GM18505 (cell line): ENCODE results near the gene BHLHA15.
A peak's percentile ranks its signal among the peaks of the same experiment; 100 is the strongest.

Experiments used
- ATAC-seq: cut with Tn5 transposase; IDR thresholded peaks from one replicate; pipeline ENCODE4 v1.9.1; 2021; ENCODE audit not compliant: unreplicated experiment
- POLR2A ChIP-seq: IDR thresholded peaks from 4 replicates; pipeline ENCODE4 v1.6.1; 2011; ENCODE audit warnings: borderline replicate concordance; ENCODE audit not compliant: insufficient read depth, insufficient read length; ENCODE audit errors: extremely low read depth

BHLHA15 gene

DNA sequence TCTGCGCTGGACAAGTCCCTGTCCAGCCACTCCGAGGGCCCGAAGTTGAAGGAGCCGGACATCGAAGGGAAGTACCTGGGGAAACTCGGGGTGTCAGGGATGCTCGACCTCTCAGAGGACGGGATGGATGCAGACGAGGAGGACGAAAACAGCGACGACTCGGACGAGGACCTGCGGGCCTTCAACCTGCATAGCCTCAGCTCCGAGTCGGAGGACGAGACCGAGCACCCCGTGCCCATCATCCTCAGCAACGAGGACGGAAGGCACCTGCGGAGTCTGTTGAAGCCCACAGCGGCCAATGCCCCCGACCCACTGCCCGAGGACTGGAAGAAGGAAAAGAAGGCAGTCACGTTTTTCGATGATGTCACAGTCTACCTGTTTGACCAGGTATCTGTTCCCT lies 17.1 kb upstream of the BHLHA15 start:
- no peak for TF ChIP-seq POLR2A
- ATAC-seq: no peak

DNA sequence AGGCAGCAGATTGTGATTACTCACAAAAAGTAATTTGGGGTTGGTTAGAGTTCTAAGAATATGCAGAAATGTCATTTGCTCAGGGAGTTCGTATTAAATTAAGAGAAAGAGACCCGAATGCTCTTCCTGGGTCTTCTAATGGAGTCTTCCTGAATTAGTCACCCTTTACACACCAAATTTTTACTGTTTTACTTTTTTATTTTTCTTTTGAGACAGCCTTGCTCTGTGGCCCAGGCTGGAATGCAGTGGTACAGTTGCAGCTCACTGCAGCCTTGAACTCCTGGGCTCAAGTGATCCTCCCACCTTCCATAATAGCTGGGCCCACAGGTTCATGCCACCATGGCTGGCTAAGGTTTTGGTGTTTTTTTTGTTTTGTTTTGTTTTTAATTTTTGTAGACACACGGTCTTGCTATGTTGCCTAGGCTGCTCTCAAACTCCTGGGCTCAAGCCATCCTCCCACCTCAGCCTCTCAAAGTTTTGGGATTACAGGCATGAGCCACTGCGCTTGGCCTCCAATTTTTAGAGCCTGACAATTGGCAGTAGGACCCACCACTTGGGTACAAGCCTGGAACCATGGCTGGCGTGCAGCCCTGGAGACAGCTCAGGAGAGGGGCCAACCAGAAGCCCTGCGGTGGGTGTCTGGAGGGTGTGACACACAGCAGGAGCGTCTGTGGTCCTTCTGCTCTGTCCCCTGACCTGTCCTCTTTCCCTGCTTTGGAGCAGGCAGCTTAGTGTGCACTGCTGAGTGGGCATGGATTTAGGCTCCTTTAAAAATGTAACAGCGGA lies 16.4 kb upstream of the BHLHA15 start:
- TF ChIP-seq POLR2A: no peak
- ATAC-seq: no peak

DNA sequence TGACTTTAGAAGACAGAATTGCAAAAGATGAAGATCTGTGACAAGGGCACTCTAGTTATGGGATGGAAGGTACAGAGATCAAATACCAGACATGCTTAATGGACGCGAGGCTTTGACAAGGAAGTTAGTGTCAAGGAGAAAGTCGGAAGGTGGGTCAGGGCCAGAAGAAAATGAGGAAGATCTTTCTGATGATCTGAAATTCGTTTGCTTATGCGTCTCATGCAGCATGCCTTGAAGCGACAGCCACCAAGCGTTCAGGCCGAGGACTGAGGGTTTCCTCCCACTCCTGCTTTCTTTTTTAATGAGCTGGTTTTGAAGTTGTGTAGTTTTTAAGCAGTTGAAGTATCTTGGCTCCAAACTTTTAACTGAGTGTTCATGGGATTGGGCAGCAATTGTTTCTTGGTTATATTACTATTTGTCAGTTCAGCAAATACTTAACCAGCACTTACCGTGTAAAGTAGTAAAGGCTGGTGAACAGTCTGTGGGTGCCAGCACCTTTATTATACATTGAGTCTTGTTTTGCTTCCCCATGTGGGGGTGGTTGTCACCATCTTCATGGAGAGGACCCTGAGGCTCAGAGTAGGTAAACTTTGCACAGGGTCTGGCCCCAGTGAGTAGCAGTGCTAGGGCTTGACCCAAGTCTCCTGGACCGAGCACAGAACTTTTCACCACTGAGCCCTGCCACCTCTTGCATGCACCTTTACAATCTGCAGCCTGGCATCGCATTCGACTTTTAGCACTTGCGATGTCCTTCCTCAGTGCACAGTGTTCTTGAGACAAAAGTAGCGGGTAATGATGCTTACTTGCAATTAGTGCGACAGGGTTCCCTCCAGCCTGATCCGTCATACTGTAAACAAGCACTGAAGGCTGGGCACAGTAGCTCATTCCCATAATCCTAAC lies 14.3 kb upstream of the BHLHA15 start:
- TF ChIP-seq POLR2A: no peak
- ATAC-seq: no peak

DNA sequence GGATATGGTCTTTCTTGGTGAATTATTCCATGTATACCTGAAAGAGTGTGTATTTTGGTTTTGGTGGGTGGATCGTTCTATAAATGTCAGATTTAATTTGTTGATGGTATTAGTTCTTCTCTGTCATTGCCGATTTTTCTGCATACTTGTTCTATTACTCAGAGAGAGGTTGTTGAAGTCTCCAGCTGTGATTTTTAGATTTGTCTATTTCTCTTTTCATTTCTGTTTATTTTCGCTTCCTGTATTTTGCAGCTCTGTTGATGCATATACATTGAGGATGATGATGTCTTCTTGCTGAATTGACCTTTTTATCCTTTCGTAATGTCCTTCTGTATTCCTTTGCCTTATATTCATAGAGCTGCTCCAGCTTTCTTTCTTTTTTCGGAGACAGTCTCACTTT lies 12.1 kb upstream of the BHLHA15 start:
- no peak for TF ChIP-seq POLR2A
- ATAC-seq: no peak

DNA sequence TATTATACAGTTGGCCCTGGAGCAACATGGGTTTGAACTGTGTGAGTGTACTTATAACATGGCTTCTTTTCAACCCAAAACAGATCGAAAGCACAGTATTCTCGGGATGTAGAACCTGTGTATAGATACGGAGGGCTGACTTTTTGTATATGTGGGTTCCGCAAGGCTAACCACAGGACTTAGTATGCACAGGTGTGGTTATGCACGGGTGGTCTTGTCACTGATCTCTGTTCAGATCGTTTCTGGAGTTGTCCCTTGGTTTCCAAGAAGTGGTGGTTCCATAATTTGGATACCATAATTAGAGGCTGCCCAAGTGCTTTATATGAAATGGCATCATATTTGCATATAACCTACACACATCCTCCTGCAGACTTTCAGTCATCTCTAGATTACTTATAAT lies 10.9 kb upstream of the BHLHA15 start:
- peak; percentile 45 for ATAC-seq
- no peak for TF ChIP-seq POLR2A

DNA sequence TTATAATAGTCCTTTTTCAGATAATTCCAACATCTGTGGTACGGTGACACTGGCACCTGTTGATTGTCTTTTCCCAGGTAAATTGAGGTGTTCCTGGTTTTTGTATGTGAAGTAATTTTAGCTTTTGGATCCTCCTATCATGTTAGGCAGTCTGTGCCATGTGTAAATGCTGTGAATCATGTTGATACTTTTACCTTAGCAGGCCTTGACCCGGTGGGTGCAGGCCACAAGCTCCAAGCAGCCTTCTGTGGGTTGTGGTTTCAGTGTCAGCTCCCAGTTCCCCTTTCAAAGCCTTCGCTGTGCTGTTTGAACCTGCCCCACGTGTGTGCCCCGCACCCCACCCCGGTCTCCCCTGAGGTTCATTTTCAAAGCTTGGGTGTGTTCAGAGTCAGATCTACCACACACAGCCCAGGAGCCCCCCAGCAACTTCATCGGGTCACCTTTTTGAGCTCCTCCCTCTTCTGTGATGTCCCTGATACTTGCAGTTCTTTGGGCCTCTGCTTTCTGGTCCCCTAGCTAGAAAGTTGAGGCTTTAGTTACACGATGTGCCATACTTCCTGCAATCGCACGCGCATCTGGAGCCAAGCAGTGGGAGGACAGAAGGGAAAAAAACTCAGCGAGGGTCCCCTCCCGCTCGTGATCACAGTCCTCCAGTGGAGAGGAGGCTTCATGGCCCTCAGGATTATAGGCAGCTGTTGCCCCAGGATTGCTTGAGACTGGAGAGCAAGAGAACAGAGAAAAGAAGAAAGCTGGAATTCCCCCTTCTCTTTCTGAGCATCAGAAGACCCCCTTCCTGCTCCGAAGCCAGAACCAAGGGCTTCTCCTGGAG lies 8.7 kb upstream of the BHLHA15 start:
- ATAC-seq: peak; percentile 85
- TF ChIP-seq POLR2A: no peak

DNA sequence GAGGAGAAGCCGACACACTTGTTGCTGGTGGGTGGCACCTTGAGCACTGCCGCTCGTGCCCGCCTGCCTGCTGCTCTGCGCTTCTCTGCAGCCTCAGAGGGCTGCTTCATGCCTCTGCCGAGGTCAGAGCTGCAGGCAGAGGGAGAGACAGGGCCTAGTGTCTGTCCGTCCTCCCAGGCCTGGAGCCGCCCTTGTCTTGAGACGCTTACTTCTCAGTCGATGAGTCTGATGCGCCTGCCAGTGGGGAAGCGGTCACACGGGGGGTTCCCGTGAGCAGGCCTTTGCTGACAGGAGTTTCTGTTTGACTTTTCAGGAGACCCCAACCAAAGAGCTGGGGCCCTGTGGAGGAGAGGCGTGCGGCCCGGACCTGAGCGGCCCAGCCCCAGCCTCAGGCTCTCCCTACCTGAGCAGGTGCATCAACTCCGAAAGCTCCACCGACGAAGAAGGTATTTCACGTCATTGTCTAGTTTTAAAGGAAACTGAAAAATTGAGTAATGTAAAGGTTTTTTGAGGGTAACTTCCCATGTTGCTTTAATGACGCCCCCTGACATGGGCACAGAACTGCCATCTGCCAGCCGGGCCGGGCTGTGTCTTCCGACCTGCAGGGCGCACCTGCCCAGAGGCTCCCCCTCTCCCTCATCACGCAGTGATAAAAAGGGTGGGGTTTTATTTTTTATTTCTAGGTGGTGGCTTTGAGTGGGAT lies 7.8 kb upstream of the BHLHA15 start:
- peak; percentile 30 for ATAC-seq
- TF ChIP-seq POLR2A: no peak

DNA sequence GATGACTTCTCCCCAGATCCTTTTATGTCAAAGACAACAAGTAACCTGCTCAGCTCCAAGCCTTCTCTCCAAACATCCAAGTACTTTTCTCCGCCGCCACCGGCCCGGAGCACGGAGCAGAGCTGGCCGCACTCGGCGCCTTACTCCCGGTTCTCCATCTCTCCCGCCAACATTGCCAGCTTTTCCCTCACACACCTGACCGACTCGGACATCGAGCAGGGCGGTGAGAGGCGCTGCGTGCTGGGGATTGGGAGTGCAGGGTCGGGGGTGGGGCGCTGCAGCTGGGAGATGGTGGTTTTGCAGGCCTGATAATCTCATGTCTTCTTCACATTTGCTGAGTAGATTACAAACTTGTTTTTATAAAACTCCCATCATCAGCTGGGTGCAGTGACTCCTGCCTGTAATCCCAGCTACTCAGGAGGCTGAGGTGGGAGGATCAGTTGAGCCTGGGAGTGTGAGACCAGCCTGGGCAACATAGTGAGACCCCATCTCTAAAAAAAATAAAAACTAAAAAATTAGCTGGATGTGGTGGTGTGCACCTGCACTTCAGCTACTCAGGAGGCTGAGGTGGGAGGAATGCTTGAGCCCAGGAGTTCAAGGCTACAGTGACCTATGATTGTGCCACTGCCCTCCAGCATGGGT lies 7.2 kb upstream of the BHLHA15 start:
- no peak for ATAC-seq
- TF ChIP-seq POLR2A: no peak

DNA sequence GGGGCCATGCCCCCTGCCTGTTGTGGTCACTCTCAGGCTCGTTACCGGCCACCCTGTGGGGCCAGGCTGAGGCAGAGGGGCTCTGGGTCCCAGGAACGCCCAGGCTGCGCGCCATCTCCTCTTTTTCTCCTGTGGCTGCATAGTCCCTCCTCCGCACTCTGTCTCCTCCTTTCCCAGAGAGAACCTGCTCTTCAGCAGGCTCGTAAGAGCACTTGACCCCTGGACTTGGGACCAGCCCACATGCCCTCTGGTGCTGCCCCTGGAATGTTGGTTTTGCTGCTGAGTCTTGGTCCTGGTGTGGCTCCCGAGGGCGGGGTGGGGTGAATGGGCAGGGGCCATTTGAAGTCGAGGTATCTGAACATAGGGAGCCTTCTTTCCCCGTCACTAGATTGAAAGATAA lies 6.6 kb upstream of the BHLHA15 start:
- TF ChIP-seq POLR2A: no peak
- ATAC-seq: no peak

DNA sequence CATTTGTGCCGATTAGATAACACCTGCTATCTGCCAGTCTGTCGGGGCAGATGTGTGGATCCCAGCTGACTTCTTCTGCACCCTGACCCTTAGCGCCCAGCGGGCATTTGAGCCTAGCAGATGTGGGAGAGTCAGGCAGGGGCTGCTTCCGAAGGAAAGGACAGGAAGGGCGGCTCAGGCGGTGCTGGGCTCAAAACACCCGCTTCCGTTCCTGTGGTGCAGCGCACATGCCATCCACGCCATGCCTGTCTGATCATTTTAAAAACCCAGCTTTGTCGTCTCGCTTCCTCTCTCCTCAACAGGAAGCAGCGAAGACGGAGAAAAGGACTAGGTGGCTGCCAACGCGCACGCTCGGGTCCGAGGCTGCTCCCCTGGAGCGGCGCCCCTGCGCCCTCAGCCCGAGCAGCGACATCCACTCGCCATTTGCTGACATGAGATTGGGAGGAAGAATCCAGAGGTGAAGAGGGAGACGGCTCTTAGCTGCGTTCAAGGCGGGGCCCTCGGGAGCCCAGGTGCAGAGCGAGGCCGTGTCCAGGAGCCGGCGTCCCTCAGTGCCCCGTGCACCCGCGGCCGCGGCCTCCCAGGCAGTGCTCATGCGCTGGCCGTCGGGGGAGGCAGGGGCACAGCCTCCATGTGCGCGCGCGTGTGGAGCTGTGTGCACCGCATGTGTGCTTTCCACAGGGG lies 5.9 kb upstream of the BHLHA15 start:
- TF ChIP-seq POLR2A: no peak

DNA sequence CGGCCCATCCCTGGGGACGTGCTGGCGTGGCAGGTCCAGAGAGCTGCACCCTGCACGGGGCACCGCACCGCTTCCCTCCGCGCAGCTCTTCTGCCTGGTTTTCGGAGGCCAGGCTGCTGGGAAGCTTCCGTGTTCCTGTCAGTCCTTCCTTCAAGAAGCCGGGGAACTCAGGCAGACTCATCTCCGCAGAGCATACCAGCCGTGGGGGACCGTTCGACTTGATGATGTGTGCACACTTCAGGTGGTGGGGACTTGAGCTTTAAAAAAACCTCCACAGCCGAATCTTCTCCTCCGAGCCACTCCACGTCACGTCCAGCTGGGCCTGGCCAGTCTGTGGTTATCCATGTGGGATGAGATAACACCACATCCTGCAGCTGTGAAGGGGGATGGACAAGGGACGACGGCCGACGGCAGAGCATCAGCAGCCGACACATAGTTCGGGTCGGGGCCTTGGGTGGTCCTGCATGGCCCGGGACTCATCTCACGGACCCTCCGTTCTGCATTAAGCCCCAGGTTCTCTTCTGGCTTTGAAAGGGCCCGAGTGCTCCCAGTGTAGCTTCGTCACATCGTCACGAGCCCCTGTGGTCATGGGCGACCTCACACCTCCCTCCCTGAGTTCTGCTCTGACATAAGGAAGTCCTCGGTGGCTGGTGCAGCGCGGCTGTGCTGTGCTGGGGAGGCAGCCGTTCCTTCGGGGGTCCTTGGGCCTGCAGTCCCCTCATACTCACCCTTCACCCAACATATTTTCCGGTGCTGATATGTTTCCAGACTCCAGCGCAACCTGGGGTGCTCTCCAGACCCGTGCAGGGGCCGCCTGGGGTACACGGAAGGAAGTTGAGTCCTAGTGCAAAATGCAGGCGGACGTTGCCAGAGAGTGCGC lies 4.5 kb upstream of the BHLHA15 start:
- TF ChIP-seq POLR2A: no peak
- no peak for ATAC-seq

More for the DNA sequence above, 5.9 kb upstream of the BHLHA15 start:
- no peak for ATAC-seq

DNA sequence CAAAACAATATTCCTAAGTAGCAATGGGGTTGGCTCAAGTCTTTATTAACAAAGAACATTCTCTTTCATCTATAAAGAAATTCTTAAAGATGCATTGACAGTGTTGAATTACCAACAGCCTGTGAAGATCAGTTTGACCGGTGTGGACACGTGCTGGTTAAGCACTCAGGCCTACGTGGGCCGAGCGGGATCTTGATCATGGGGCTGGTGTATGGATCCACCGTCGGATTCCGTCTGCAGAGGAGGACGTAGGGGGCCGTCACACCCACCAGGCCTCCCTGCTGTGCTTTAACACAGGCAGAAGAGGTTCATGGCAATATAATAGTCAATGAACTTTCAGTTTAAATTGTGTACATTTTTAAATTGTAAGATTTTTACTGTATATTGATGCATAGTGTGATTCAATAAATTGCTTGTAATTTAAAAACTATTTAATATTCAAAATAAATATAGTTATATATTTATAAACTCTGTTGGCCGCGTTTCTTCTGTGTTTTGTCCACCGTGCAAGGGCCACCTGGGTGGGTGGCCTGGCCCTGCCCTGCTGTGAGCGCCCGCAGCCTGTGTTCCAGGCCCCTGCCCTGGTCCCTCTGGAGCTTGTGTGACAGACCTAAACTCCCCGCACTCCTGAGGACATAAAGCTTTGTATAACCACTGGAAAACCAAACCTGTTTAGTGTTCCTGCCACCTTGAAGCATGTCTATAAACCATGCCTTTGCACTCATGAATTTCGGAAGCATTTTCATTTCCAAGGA lies 1.9 kb upstream of the BHLHA15 start:
- TF ChIP-seq POLR2A: no peak
- ATAC-seq: no peak
